ENCODE results near the gene PSMB7.

DNA sequence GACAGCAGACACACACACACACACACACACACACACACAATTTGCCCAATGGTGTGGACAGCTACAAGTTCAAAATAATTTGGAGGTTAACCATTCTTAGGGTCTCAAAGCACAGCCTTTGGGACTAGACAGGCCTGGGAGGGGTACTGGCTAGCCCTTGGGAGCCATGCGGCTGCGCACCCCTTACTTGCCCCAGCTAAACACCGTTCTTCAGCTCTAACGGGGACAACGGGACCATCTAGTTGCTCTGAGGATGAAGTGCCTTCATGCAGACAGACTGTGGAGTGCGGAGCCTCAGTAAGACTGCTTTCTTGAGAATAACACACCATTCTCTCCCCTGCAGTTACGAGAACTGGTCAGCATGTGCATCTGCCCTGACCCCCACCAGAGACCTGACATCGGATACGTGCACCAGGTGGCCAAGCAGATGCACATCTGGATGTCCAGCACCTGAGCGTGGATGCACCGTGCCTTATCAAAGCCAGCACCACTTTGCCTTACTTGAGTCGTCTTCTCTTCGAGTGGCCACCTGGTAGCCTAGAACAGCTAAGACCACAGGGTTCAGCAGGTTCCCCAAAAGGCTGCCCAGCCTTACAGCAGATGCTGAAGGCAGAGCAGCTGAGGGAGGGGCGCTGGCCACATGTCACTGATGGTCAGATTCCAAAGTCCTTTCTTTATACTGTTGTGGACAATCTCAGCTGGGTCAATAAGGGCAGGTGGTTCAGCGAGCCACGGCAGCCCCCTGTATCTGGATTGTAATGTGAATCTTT, 64.6 kb downstream of the PSMB7 start:
- TF ChIP-seq CTCF (IDR thresholded peaks at IDR 0.05) (no peak), POLR2A (IDR thresholded peaks at IDR 0.05) (no peak), POLR2AphosphoS5 (IDR thresholded peaks at IDR 0.05) (no peak)
